Tibial nerve (tissue), 4 donors: ENCODE data around the gene TDRD3. TPM values are rescaled to one million over a fixed set of nuclear protein-coding genes. Genes with fewer than 3 reads are reported as not detected.

Experiments used
- DNase-seq, 2 donors: peaks; one replicate each; pipeline ENCODE4 v3.0.0-alpha.2; 2019; ENCODE audit warnings: low spot score in 2 of 2
- H3K27ac ChIP-seq, 4 donors: fragments of 200-600 bp; sonication (generic) in 3 of 4; one replicate each; pipeline ENCODE4 v1.5.1; 2017 to 2019; ENCODE audit warnings: mild to moderate bottlenecking in 1 of 4
- H3K27me3 ChIP-seq, 2 donors: fragments of 200-600 bp; sonication (generic) in 1 of 2; one replicate each; pipeline versions ENCODE4 v1.5.1 to v1.6.0; 2017 to 2019
- H3K36me3 ChIP-seq, 3 donors: fragments of 200-600 bp; sonication (generic); one replicate each; pipeline ENCODE4 v1.5.1; 2018 to 2019
- H3K4me1 ChIP-seq, 4 donors: fragments of 200-600 bp; sonication (generic) in 3 of 4; one replicate each; pipeline ENCODE4 v1.5.1; 2017 to 2019
- H3K4me3 ChIP-seq, 4 donors: fragments of 200-600 bp; sonication (generic) in 3 of 4; one replicate each; pipeline ENCODE4 v1.5.1; 2017 to 2019; ENCODE audit warnings: mild to moderate bottlenecking in 1 of 4, moderate library complexity in 1 of 4
- H3K9me3 ChIP-seq, 4 donors: fragments of 200-600 bp; sonication (generic) in 3 of 4; one replicate each; pipeline ENCODE4 v1.5.1; 2017 to 2019
- EP300 ChIP-seq, 2 donors: sonication (generic); formaldehyde crosslinking; IDR thresholded peaks; one replicate each; pipeline ENCODE4 v1.6.1; 2017; ENCODE audit warnings: antibody characterized with exemption in 2 of 2, mild to moderate bottlenecking in 1 of 2
- POLR2A ChIP-seq, 2 donors: fragments of 450-650 bp; IDR thresholded peaks; one replicate each; pipeline ENCODE4 v1.6.1; 2017; ENCODE audit warnings: antibody characterized with exemption in 2 of 2, mild to moderate bottlenecking in 2 of 2, moderate library complexity in 2 of 2
- WGBS, 2 donors: methylation state at CpG; one replicate each; pipeline ENCODE4 v1.1.5; 2018; 5-methylcytosine and 5-hydroxymethylcytosine counted together
- total RNA-seq, 4 donors: library from RNA; depleted of rRNA; stranded (reverse); fragments of >200 nt; gene quantifications; one replicate each; pipeline ENCODE4 v1.1.0, GENCODE V29; 2016
- TF ChIP-seq, protein P1 (sequence below), 5 experiments: fragments of 200-600 bp in 3 of 5; fragments of 450-650 bp in 2 of 5; sonication (generic) in 3 of 5; IDR thresholded peaks; one replicate each; pipeline ENCODE4 v1.5.1; 2016 to 2019; ENCODE audit warnings: antibody characterized with exemption in 5 of 5, mild to moderate bottlenecking in 3 of 5, moderate library complexity in 2 of 5

The TDRD3 gene
- total RNA-seq, 4 donors from 2014 or later = 31.2 to 38.5 (median 35.1) TPM

DNA sequence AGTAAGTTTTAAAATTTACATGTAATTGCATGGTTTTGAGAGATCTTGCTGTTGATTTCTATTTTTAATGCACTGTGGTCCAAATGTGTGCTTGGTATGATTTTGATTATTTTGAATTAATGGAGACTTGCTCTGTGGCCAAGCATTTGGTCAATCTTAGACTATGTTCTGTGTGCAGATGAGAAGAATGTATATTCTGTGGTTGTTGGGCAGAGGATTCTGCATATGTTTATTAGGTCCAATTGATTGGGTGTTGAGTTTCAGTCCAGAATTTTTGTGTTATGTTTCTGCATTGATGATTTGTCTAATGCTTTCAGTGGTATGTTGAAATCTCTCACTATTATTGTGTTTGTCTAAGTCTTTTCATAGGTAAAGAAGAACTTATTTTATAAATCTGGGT is 82.3 kb downstream of the TDRD3 start:
- H3K27ac ChIP-seq = no peak overlapping the region
- TF ChIP-seq, protein P1, sequence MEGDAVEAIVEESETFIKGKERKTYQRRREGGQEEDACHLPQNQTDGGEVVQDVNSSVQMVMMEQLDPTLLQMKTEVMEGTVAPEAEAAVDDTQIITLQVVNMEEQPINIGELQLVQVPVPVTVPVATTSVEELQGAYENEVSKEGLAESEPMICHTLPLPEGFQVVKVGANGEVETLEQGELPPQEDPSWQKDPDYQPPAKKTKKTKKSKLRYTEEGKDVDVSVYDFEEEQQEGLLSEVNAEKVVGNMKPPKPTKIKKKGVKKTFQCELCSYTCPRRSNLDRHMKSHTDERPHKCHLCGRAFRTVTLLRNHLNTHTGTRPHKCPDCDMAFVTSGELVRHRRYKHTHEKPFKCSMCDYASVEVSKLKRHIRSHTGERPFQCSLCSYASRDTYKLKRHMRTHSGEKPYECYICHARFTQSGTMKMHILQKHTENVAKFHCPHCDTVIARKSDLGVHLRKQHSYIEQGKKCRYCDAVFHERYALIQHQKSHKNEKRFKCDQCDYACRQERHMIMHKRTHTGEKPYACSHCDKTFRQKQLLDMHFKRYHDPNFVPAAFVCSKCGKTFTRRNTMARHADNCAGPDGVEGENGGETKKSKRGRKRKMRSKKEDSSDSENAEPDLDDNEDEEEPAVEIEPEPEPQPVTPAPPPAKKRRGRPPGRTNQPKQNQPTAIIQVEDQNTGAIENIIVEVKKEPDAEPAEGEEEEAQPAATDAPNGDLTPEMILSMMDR (IDR thresholded peaks at IDR 0.05) = no peak
- TF ChIP-seq POLR2A (IDR thresholded peaks at IDR 0.05) (no peak), EP300 (IDR thresholded peaks at IDR 0.05) (no peak)
- peaks cover 0 to 66% (median 0%) of the 10 kb centered on the region in 3 donors for H3K36me3 ChIP-seq
- no peak for DNase-seq
- no peak overlapping the region for H3K4me3 ChIP-seq
- no peaks in the 10 kb centered on the region for H3K4me1 ChIP-seq
- H3K27me3 ChIP-seq = no peaks in the 10 kb centered on the region
- peaks cover 0 to 34% (median 5%) of the 10 kb centered on the region in 4 donors for H3K9me3 ChIP-seq

DNA sequence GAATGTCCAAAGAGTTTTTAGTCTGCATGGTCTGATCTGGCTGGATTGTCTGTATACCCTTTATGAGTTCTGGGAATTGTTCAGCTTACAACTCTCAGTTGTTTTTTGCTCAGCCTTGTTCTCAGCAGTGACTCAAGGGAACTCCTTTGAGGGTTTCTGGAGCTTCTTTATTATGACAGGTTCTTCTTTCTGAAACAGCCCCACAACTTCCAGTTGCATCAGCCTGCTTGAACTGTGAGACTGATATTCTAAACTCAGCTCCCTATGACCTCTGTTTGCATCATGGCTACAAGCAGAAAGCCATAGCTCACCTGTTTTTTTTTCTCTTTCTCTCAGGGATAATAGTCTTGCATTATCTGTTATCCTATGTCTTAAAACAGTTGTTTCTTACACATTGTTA is 85.0 kb downstream of the TDRD3 start:
- H3K4me1 ChIP-seq = no peaks in the 10 kb centered on the region
- TF ChIP-seq EP300 (IDR thresholded peaks at IDR 0.05) (no peak), POLR2A (IDR thresholded peaks at IDR 0.05) (no peak)
- TF ChIP-seq, protein P1 (IDR thresholded peaks at IDR 0.05) = no peak
- peaks cover 0 to 57% (median 3%) of the 10 kb centered on the region in 3 donors for H3K36me3 ChIP-seq
- DNase-seq = no peak
- no peak overlapping the region for H3K4me3 ChIP-seq
- H3K27me3 ChIP-seq = no peaks in the 10 kb centered on the region
- peaks cover 0 to 21% (median 0%) of the 10 kb centered on the region in 4 donors for H3K9me3 ChIP-seq
- H3K27ac ChIP-seq = no peak overlapping the region

DNA sequence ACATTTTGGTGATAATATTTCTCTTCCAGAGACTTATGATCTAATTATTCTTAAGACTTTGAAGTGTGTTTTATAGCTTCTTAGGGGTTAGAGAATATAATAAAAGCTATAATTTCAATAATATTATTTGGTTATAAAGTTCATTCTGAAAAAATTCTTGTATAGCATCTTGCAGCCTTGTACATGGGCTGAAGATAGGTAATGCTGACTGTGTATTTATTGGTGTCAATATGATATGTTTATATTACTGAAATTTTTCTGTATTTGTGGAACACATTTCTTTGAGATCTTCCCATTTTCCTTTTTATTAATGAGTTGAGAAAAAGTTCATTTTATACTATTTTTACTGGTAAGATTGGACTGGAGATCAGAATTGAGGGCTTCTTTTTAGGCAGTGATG is 87.8 kb downstream of the TDRD3 start:
- no peak for TF ChIP-seq EP300 (IDR thresholded peaks at IDR 0.05)
- TF ChIP-seq, protein P1 (IDR thresholded peaks at IDR 0.05) = no peak
- no peak for TF ChIP-seq POLR2A (IDR thresholded peaks at IDR 0.05)
- Histone ChIP-seq H3K9me3 (peaks cover 0 to 17% (median 0%) of the 10 kb centered on the region in 4 donors), H3K4me1 (no peaks in the 10 kb centered on the region), H3K36me3 (peaks cover 0 to 70% (median 3%) of the 10 kb centered on the region in 3 donors), H3K27ac (no peak overlapping the region), H3K27me3 (no peaks in the 10 kb centered on the region), H3K4me3 (no peak overlapping the region)
- DNase-seq = no peak

DNA sequence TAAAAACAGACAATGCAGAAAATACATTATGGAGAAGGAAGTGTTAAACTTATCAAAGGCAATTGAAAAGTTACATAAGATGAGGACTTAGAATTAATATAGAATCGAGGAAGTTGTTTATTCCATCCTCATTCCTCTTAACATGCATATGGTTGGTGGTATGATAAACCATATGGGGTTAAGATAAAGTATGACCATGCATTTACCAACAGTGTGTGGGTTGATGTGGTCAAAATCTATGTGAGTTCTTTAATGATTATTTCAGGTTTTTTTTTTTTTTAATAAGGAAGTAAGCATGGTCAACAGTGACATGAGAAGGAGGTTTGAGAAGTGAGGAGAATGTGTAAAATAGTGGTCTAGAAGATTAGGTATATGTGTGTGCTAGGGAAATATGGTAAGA is 94.5 kb downstream of the TDRD3 start:
- no peaks in the 10 kb centered on the region for H3K27me3 ChIP-seq
- no peak overlapping the region for H3K4me3 ChIP-seq
- 87 to 95% methylated on average over 1 of the region's 1 CpG for WGBS, 2 donors
- no peaks in the 10 kb centered on the region for H3K4me1 ChIP-seq
- H3K27ac ChIP-seq = no peak overlapping the region
- TF ChIP-seq EP300 (IDR thresholded peaks at IDR 0.05) (no peak), POLR2A (IDR thresholded peaks at IDR 0.05) (no peak)
- TF ChIP-seq, protein P1 (IDR thresholded peaks at IDR 0.05) = no peak
- peaks cover 0 to 84% (median 0%) of the 10 kb centered on the region in 3 donors for H3K36me3 ChIP-seq
- H3K9me3 ChIP-seq = no peaks in the 10 kb centered on the region
- DNase-seq = no peak

DNA sequence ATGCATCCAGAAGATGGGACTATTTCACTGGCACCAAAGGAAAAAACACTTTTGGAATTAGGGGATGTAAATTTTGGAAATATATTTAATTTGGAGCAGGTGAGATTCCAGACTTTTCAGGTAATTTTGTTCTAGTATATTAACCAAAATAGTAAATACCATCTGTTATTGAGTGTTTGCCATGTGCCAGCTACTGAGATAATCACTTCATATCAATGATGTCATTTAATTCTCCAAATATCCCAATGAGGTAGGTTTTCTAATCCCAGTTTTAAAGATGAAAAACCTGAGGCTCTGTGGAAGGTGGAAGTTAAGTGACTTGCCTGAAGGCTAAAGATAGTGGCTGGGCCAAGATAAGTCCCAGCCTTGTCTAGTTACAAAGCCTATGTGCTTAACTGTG is 95.2 kb downstream of the TDRD3 start:
- no peak overlapping the region for H3K4me3 ChIP-seq
- H3K27ac ChIP-seq = no peak overlapping the region
- no peaks in the 10 kb centered on the region for H3K27me3 ChIP-seq
- no peaks in the 10 kb centered on the region for H3K9me3 ChIP-seq
- DNase-seq = no peak
- H3K4me1 ChIP-seq = no peaks in the 10 kb centered on the region
- peaks cover 0 to 84% (median 3%) of the 10 kb centered on the region in 3 donors for H3K36me3 ChIP-seq
- no peak for TF ChIP-seq POLR2A (IDR thresholded peaks at IDR 0.05)
- TF ChIP-seq, protein P1 (IDR thresholded peaks at IDR 0.05) = no peak
- no peak for TF ChIP-seq EP300 (IDR thresholded peaks at IDR 0.05)
